ENCODE results near the gene SLC35A1. TPM values are rescaled to one million over a fixed set of nuclear protein-coding genes. Genes with fewer than 3 reads are reported as not detected.

Gene SLC35A1
- total RNA-seq, 2 experiments from 2014 or later: 3.8 to 4.9 TPM

- Histone ChIP-seq H3K36me3 (ENCODE audit: insufficient read depth, low read length) (peaks cover 36% of the 10 kb centered on the region), H3K9me3 (ENCODE audit: control insufficient read depth in 1 of 2, insufficient read depth in 1 of 2, low read length in 2 of 2) (no peaks in the 10 kb centered on the region), H3K27ac (ENCODE audit: low read depth in 1 of 2, low read length in 2 of 2) (no peak overlapping the region), H3K27me3 (ENCODE audit: control insufficient read depth in 1 of 2, insufficient read depth in 2 of 2, low read length in 2 of 2) (no peaks in the 10 kb centered on the region), H3K4me3 (ENCODE audit: low read length) (no peak overlapping the region), H3K4me1 (ENCODE audit: insufficient read depth, low read length) (no peaks in the 10 kb centered on the region)
- intact Hi-C loops (cut with DNase I, micrococcal nuclease): no loop called here
- TF ChIP-seq CTCF (IDR thresholded peaks at IDR 0.05): no peak
- H3K9me3 Mint-ChIP-seq: no peaks in the 10 kb centered on the region
- H3K27me3 Mint-ChIP-seq: no peaks in the 10 kb centered on the region
- H3K4me1 Mint-ChIP-seq (ENCODE audit: low read depth): peaks cover 7% of the 10 kb centered on the region
- ATAC-seq (ENCODE audit: poor library complexity) (no peak), DNase-seq (no peak)
- ChIA-PET POLR2A (no interaction called here), CTCF (no interaction called here)
- no peak overlapping the region for H3K4me3 Mint-ChIP-seq
- H3K36me3 Mint-ChIP-seq (ENCODE audit: low read depth): peaks cover 74% of the 10 kb centered on the region
- H3K27ac Mint-ChIP-seq: no peak overlapping the region
Observed at GRCh38 chr6:87529221-87529620, 56.4 kb downstream of the SLC35A1 start.

- no peak for TF ChIP-seq CTCF (IDR thresholded peaks at IDR 0.05)
- intact Hi-C loops (cut with DNase I, micrococcal nuclease): no loop called here
- no peak overlapping the region for H3K27ac ChIP-seq (ENCODE audit: low read depth in 1 of 2, low read length in 2 of 2)
- Mint-ChIP-seq H3K4me3 (no peak overlapping the region), H3K27me3 (no peaks in the 10 kb centered on the region), H3K4me1 (ENCODE audit: low read depth) (peaks cover 11% of the 10 kb centered on the region), H3K36me3 (ENCODE audit: low read depth) (peaks cover 61% of the 10 kb centered on the region), H3K27ac (no peak overlapping the region), H3K9me3 (peaks cover 3% of the 10 kb centered on the region)
- ChIA-PET CTCF (no interaction called here), POLR2A (interaction anchor here (0.9 kb wide), 1 partner anchor 11 kb away, joined by 3 read pairs; no protein-coding TSS in a partner anchor)
- no peak for ATAC-seq (ENCODE audit: poor library complexity)
- no peak overlapping the region for H3K4me3 ChIP-seq (ENCODE audit: low read length)
- no peaks in the 10 kb centered on the region for H3K4me1 ChIP-seq (ENCODE audit: insufficient read depth, low read length)
- H3K9me3 ChIP-seq (ENCODE audit: control insufficient read depth in 1 of 2, insufficient read depth in 1 of 2, low read length in 2 of 2): peaks cover 0 to 5% of the 10 kb centered on the region in 2 experiments
- DNase-seq: no peak
- H3K36me3 ChIP-seq (ENCODE audit: insufficient read depth, low read length): peaks cover 30% of the 10 kb centered on the region
- no peaks in the 10 kb centered on the region for H3K27me3 ChIP-seq (ENCODE audit: control insufficient read depth in 1 of 2, insufficient read depth in 2 of 2, low read length in 2 of 2)
Observed at GRCh38 chr6:87534377-87535047, 61.7 kb downstream of the SLC35A1 start.

GRCh38 chr6:87538510-87539260 is 65.9 kb downstream of the SLC35A1 start:
- no peaks in the 10 kb centered on the region for H3K4me1 ChIP-seq (ENCODE audit: insufficient read depth, low read length)
- ChIA-PET POLR2A (interaction anchor here (0.6 kb wide), 1 partner anchor 1361 kb away, joined by 3 read pairs; no protein-coding TSS in a partner anchor), CTCF (no interaction called here)
- peaks cover 3% of the 10 kb centered on the region for H3K9me3 Mint-ChIP-seq
- no peak overlapping the region for H3K4me3 Mint-ChIP-seq
- H3K27ac Mint-ChIP-seq: no peak overlapping the region
- H3K36me3 Mint-ChIP-seq (ENCODE audit: low read depth): peaks cover 68% of the 10 kb centered on the region
- ATAC-seq (ENCODE audit: poor library complexity) (no peak), DNase-seq (no peak)
- peaks cover 39% of the 10 kb centered on the region for H3K36me3 ChIP-seq (ENCODE audit: insufficient read depth, low read length)
- H3K4me1 Mint-ChIP-seq (ENCODE audit: low read depth): peaks cover 8% of the 10 kb centered on the region
- no peak overlapping the region for H3K27ac ChIP-seq (ENCODE audit: low read depth in 1 of 2, low read length in 2 of 2)
- peaks cover 0 to 8% of the 10 kb centered on the region in 2 experiments for H3K9me3 ChIP-seq (ENCODE audit: control insufficient read depth in 1 of 2, insufficient read depth in 1 of 2, low read length in 2 of 2)
- H3K4me3 ChIP-seq (ENCODE audit: low read length): no peak overlapping the region
- no peak for TF ChIP-seq CTCF (IDR thresholded peaks at IDR 0.05)
- H3K27me3 Mint-ChIP-seq: no peaks in the 10 kb centered on the region
- no peaks in the 10 kb centered on the region for H3K27me3 ChIP-seq (ENCODE audit: control insufficient read depth in 1 of 2, insufficient read depth in 2 of 2, low read length in 2 of 2)
- intact Hi-C loops (cut with DNase I, micrococcal nuclease): no loop called here
